ENCODE measurements around the gene NR4A3.

GRCh38 chr9:99860266-99860665, 38.6 kb downstream of the NR4A3 start:
- no peak for TF ChIP-seq ZNF274 (IDR thresholded peaks at IDR 0.05; ENCODE audit: low read depth, low read length)
- no peak for TF ChIP-seq SUZ12 (IDR thresholded peaks at IDR 0.05; ENCODE audit: extremely low read depth, insufficient read depth, insufficient read length)
- no peak for TF ChIP-seq YY1 (IDR thresholded peaks at IDR 0.05; ENCODE audit: insufficient read depth, insufficient read length)
